ENCODE measurements around the gene MVB12B. TPM values are rescaled to one million over a fixed set of nuclear protein-coding genes. Genes with fewer than 3 reads are reported as not detected.

Gene MVB12B
- total and polyA plus RNA-seq, 2 of the 8 experiments (the other 6 are each of a cell fraction or from before 2014, with no cell fraction given), result 2.6 to 5.0 TPM

DNA sequence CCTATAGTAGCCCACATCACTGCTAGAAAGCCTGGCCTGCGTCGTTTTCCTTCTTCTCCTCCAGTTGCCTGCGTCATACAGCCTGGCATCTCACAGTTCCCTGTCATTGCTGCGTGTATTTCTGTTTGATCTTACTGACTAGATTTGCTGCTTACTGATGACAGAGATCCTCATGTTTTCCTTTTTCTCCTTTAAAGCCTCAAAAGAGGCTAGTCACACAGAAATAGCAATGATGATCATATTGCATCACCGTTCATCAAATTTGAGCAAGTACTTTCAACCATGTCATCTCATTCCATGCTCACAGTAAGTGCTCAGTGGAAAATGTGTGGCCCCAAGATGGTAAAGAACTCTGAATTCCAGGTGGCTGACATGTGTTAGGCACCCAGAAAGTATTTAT lies 76.8 kb downstream of the MVB12B start (continued):
- TF ChIP-seq FOSL1 (IDR thresholded peaks at IDR 0.05; ENCODE audit: insufficient read depth, low read depth, low read length), result no peak
- no peak for TF ChIP-seq TAF1 (IDR thresholded peaks at IDR 0.05; ENCODE audit: low read depth, low read length)
- TF ChIP-seq CHD2 (IDR thresholded peaks at IDR 0.05; ENCODE audit: low read length), result no peak
